Uterus (tissue), 4 donors: Measurements from ENCODE around the gene ESRRA. TPM values are rescaled to one million over a fixed set of nuclear protein-coding genes. Genes with fewer than 3 reads are reported as not detected.
A peak's percentile ranks its signal among the peaks of the same experiment; 100 is the strongest.

Experiments
- DNase-seq, 2 donors: peaks; one replicate each; pipeline ENCODE4 v3.0.0-alpha.2; 2019 to 2020
- H3K27ac ChIP-seq, 2 donors: fragments of 200-600 bp; sonication (generic); 1 replicate in 1 of 2; 2 replicates in 1 of 2; pipeline ENCODE4 v1.5.1; 2016 to 2018
- H3K27me3 ChIP-seq, 2 donors: fragments of 200-600 bp; sonication (generic); one replicate each; pipeline ENCODE4 v1.5.1; 2018 to 2019; ENCODE audit warnings: control low read depth in 1 of 2
- H3K36me3 ChIP-seq, 2 donors: fragments of 200-600 bp; sonication (generic); one replicate each; pipeline ENCODE4 v1.5.1; 2019; ENCODE audit warnings: control low read depth in 1 of 2
- H3K4me1 ChIP-seq, 2 donors: fragments of 200-600 bp; sonication (generic); one replicate each; pipeline ENCODE4 v1.5.1; 2018 to 2019; ENCODE audit warnings: control low read depth in 1 of 2
- H3K4me3 ChIP-seq, 2 donors: fragments of 200-600 bp; sonication (generic); 1 replicate in 1 of 2; 2 replicates in 1 of 2; pipeline ENCODE4 v1.5.1; 2018 to 2019; ENCODE audit warnings: mild to moderate bottlenecking in 1 of 2
- H3K9me3 ChIP-seq, 2 donors: fragments of 200-600 bp; sonication (generic); one replicate each; pipeline ENCODE4 v1.5.1; 2019; ENCODE audit warnings: control low read depth in 1 of 2
- POLR2A ChIP-seq, 2 donors: fragments of 450-650 bp; IDR thresholded peaks; one replicate each; pipeline ENCODE4 v1.6.1; 2016; ENCODE audit warnings: antibody characterized with exemption in 2 of 2, mild to moderate bottlenecking in 1 of 2, moderate library complexity in 1 of 2
- intact Hi-C: fragments of 100-400 bp; cut with DNase I; formaldehyde crosslinking; loops from one replicate; pipeline ENCODE4 v1.15.1; 2023; ENCODE audit warnings: low total_unique reads
- total RNA-seq, 4 donors: library from RNA; depleted of rRNA in 3 of 4; stranded (reverse); fragments of >200 nt in 3 of 4; gene quantifications; one replicate each; pipeline versions ENCODE4 v1.1.0 to v1.2.4, GENCODE V29; 2014 to 2023
- TF ChIP-seq, protein P1 (sequence below), 4 experiments: fragments of 200-600 bp in 2 of 4; fragments of 450-650 bp in 2 of 4; sonication (generic) in 2 of 4; IDR thresholded peaks; one replicate each; pipeline ENCODE4 v1.5.1; 2016 to 2019; ENCODE audit warnings: antibody characterized with exemption in 4 of 4, mild to moderate bottlenecking in 2 of 4, moderate library complexity in 1 of 4
- donor health status: DM: yes; HTN: yes; CAD: no.

Gene ESRRA
- total RNA-seq, 4 donors from 2014 or later, result 12.1 to 49.2 (median 17.5) TPM

DNA sequence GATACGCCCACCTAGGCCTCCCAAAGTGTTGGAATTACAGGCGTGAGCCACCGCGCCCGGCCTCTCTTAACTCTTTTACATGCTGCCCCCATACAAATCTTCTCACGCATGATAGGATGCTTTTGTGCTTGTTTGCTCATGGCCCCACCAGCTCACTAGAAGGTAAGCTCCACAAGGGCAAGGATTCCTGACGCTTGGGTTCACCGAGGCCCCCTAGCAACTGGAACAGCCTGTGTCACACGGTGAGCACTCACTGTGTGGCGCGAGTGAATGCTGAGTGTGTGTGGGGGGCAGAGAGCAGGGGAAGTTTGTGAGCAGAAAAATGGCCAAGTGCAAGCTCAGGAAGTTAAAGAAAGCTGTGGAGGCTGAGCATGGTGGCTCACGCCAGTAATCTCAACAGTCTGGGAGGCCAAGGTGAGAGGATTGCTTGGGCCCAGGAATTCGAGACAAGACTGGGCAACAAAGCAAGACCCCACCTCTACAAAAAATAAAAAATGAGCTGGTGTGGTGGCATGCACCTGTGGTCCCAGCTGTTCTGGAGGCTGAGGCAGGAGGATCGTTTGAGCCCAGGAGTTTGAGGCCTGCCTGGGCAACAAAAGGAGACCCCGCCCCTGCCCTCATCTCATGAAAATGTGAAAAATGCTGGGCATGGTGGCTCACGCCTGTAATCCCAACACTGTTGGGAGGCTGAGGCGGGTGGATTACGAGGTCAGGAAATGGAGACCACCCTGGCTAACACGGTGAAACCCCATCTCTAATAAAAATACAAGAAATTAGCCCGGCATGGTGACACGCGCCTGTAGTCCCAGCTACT lies 23.2 kb upstream of the ESRRA start:
- Histone ChIP-seq H3K27me3 (no peaks in the 10 kb centered on the region), H3K9me3 (no peaks in the 10 kb centered on the region), H3K27ac (no peak overlapping the region), H3K4me1 (peaks cover 6 to 14% of the 10 kb centered on the region in 2 donors), H3K4me3 (no peak overlapping the region), H3K36me3 (no peaks in the 10 kb centered on the region)
- no peak for DNase-seq
- intact Hi-C loops, result no loop called here
- TF ChIP-seq, protein P1, sequence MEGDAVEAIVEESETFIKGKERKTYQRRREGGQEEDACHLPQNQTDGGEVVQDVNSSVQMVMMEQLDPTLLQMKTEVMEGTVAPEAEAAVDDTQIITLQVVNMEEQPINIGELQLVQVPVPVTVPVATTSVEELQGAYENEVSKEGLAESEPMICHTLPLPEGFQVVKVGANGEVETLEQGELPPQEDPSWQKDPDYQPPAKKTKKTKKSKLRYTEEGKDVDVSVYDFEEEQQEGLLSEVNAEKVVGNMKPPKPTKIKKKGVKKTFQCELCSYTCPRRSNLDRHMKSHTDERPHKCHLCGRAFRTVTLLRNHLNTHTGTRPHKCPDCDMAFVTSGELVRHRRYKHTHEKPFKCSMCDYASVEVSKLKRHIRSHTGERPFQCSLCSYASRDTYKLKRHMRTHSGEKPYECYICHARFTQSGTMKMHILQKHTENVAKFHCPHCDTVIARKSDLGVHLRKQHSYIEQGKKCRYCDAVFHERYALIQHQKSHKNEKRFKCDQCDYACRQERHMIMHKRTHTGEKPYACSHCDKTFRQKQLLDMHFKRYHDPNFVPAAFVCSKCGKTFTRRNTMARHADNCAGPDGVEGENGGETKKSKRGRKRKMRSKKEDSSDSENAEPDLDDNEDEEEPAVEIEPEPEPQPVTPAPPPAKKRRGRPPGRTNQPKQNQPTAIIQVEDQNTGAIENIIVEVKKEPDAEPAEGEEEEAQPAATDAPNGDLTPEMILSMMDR (IDR thresholded peaks at IDR 0.05), result no peak
- TF ChIP-seq POLR2A (IDR thresholded peaks at IDR 0.05), result no peak

GRCh38 chr11:64283092-64283491 lies 22.2 kb upstream of the ESRRA start:
- Histone ChIP-seq H3K4me3 (no peak overlapping the region), H3K9me3 (no peaks in the 10 kb centered on the region), H3K27ac (no peak overlapping the region)

DNA sequence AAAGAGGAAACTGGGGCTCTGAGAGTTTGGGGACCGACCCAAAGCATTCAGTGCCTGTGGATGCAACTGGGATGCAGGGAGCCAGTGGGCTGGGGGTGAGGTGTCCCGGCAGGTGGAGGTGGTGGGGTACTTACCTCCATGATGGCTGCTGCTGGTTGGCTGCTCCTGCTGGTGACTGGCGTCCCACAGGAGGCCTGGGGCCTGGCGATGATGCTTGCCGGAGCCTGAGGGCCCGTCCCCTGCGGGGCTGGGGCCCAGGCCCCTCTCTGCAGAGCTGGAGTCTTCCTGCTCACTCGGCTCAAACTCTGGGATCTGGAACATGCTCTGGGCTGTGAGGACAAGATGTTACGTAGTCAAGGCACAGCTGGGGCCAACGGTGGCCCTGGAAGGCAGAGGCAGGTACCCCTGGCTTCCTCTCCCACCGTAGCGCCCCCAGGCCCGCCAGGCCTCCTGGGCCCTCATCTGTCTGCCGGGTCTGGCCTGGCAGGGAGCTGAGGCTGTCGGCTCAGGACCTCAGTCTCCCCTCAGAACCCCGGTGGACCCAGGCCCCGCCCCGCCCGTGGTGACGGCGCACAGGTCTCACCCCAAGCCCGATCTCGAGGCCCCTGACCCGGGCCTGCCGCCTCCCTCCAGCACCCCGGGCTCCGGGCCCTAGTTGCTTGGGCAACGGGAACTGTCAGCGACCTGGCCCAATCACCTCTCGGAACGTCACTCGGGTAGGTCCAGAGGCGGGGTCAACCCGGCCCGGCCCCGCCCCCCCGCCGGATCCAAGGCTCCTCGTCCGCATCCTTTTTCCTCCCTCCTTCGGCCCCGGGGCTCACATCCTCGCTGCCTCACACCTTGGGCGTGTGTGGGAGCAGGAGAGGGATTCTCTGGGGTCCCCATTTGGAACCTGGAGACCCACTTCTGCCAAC lies 21.0 kb upstream of the ESRRA start, which contains the start of gene BAD:
Gene BAD, minus strand, starts transcription at position 618 of the 914 bp plus-strand sequence. Its CDS starts 297 bp downstream, at position 321.
- H3K4me1 ChIP-seq, result peaks cover 6 to 14% of the 10 kb centered on the region in 2 donors
- H3K27me3 ChIP-seq, result no peaks in the 10 kb centered on the region
- peak; percentile 95 to 96 for DNase-seq
- H3K4me3 ChIP-seq, result peak within 1 kb of the TSS; percentile 64 to 74
- TF ChIP-seq, protein P1 (IDR thresholded peaks at IDR 0.05), result no peak
- peak; percentile 42 to 54 for TF ChIP-seq POLR2A (IDR thresholded peaks at IDR 0.05)
- H3K27ac ChIP-seq, result peak within 1 kb of the TSS; percentile 94 to 98
- intact Hi-C loops, result no loop called here
- H3K36me3 ChIP-seq, result no peaks in the 10 kb centered on the region
- H3K9me3 ChIP-seq, result no peaks in the 10 kb centered on the region

More at GRCh38 chr11:64283092-64283491, 22.2 kb upstream of the ESRRA start:
- DNase-seq, result no peak
- intact Hi-C loops, result no loop called here
- no peak for TF ChIP-seq POLR2A (IDR thresholded peaks at IDR 0.05)
- TF ChIP-seq, protein P1 (IDR thresholded peaks at IDR 0.05), result no peak
- H3K36me3 ChIP-seq, result no peaks in the 10 kb centered on the region
- H3K27me3 ChIP-seq, result no peaks in the 10 kb centered on the region
- H3K4me1 ChIP-seq, result peaks cover 6 to 14% of the 10 kb centered on the region in 2 donors

DNA sequence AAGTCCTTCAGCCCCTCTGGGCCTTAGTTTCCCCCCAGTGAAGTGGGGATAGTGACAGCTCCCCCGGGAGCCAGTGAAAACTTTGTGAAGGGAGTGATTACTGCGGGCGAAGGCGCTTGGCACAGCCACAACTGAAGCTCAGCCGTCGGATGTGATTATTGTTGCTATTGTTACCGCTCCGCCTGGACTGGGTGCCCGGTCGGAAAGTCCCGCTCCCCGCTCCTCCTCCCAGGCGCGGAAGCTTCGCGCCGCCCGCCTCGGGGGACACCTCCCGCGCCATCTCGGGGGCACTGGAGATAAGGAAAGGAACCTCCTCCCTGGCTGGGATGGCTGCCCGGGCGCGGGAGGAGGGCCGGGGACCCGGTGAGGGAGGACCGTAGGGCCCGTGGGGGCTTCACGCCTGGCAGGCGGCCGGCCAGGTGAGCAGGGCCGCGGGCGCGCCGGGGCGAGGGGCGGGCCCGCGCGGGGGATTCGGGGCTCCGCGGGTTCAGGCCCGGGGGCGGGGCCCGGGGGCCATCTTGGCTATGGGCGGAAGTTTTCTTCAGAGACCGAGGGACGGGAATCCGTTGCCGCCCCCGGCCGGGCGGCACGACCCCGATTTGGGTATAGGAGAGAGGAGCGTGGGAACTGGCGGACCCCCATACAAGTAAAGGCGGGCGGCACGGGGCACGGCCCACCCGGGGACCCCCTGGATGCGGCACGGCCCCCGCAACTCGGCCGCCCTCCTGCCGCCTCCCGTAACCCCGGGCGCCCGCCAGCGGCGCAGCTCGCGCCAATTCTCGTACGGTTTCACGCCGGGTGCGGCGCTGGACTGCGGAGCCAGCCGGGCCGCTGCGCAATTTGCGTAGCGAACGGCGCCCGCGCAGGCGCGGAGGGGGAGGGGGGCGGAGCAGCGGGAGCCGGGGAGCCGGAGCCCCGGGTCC lies 20.1 kb upstream of the ESRRA start, which contains the start of gene GPR137:
Gene GPR137, plus strand, starts transcription at position 887 of the 923 bp plus-strand sequence. CDS start 677 bp downstream, outside the sequence.
- Histone ChIP-seq H3K9me3 (no peaks in the 10 kb centered on the region), H3K27ac (peak within 1 kb of the TSS; percentile 94 to 98), H3K36me3 (no peaks in the 10 kb centered on the region), H3K4me1 (peaks cover 6 to 14% of the 10 kb centered on the region in 2 donors), H3K4me3 (peak within 1 kb of the TSS; percentile 64 to 74), H3K27me3 (no peaks in the 10 kb centered on the region)
- TF ChIP-seq, protein P1 (IDR thresholded peaks at IDR 0.05), result no peak
- peak in 1 of 2 donors; percentile 56 for TF ChIP-seq POLR2A (IDR thresholded peaks at IDR 0.05)
- intact Hi-C loops, result no loop called here
- DNase-seq, result peak; percentile 87 to 89
